Measurements from ENCODE around the gene PTH1R. TPM values are rescaled to one million over a fixed set of nuclear protein-coding genes. Genes with fewer than 3 reads are reported as not detected.

The PTH1R gene
- polyA plus RNA-seq, 1 donor: 10.0 TPM

- DNase-seq: peak; percentile 63
Observed at GRCh38 chr3:46883054-46883829, 5.7 kb downstream of the PTH1R start.

- DNase-seq: no peak
Observed at GRCh38 chr3:46883830-46884185, 6.3 kb downstream of the PTH1R start.

GRCh38 chr3:46884427-46884826 is 6.9 kb downstream of the PTH1R start:
- no peak for DNase-seq

GRCh38 chr3:46884929-46885328 is 7.4 kb downstream of the PTH1R start:
- no peak for DNase-seq

- DNase-seq: no peak
Observed at GRCh38 chr3:46885612-46886011, 8.1 kb downstream of the PTH1R start.

GRCh38 chr3:46887980-46888494 is 10.5 kb downstream of the PTH1R start:
- DNase-seq: no peak

GRCh38 chr3:46888705-46889104 is 11.2 kb downstream of the PTH1R start:
- DNase-seq: no peak

- no peak for DNase-seq
Observed at GRCh38 chr3:46889381-46890110, 12.0 kb downstream of the PTH1R start.

GRCh38 chr3:46890132-46890531 is 12.6 kb downstream of the PTH1R start:
- DNase-seq: no peak

GRCh38 chr3:46891132-46891531 is 13.6 kb downstream of the PTH1R start:
- no peak for DNase-seq

- DNase-seq: peak; percentile 45
Observed at GRCh38 chr3:46892285-46893145, 15.0 kb downstream of the PTH1R start.

GRCh38 chr3:46893146-46893748 is 15.7 kb downstream of the PTH1R start:
- DNase-seq: no peak

GRCh38 chr3:46893763-46894162 is 16.2 kb downstream of the PTH1R start:
- DNase-seq: no peak

GRCh38 chr3:46894256-46894655 is 16.7 kb downstream of the PTH1R start:
- no peak for DNase-seq

- DNase-seq: peak; percentile 71
Observed at GRCh38 chr3:46895204-46895660, 17.7 kb downstream of the PTH1R start.

GRCh38 chr3:46895761-46896160 is 18.2 kb downstream of the PTH1R start:
- DNase-seq: no peak

- DNase-seq: no peak
Observed at GRCh38 chr3:46896386-46896785, 18.9 kb downstream of the PTH1R start.

- DNase-seq: no peak
Observed at GRCh38 chr3:46897031-46897430, 19.5 kb downstream of the PTH1R start.

GRCh38 chr3:46897829-46898320 is 20.4 kb downstream of the PTH1R start:
- no peak for DNase-seq

- no peak for DNase-seq
Observed at GRCh38 chr3:46898321-46899150, 21.0 kb downstream of the PTH1R start.
